Stimulated activated CD4-positive, alpha-beta T cell treated with anti-CD3 and anti-CD28 coated beads, TNF-alpha, amount 100 ng/mL, for 1 hour (primary cell): ENCODE data around the gene MAPK8IP1.
"Not testable (repeated sequence)": the region's sequence is repeated elsewhere in the genome, so short reads cannot be mapped to it uniquely, and the experiment has no call there.

Source experiments
- DNase-seq, 3 donors: peaks; one replicate each; pipeline ENCODE4 v3.0.0-alpha.2; 2020; ENCODE audit warnings: low read depth in 3 of 3, low spot score in 1 of 3

Gene MAPK8IP1

DNA sequence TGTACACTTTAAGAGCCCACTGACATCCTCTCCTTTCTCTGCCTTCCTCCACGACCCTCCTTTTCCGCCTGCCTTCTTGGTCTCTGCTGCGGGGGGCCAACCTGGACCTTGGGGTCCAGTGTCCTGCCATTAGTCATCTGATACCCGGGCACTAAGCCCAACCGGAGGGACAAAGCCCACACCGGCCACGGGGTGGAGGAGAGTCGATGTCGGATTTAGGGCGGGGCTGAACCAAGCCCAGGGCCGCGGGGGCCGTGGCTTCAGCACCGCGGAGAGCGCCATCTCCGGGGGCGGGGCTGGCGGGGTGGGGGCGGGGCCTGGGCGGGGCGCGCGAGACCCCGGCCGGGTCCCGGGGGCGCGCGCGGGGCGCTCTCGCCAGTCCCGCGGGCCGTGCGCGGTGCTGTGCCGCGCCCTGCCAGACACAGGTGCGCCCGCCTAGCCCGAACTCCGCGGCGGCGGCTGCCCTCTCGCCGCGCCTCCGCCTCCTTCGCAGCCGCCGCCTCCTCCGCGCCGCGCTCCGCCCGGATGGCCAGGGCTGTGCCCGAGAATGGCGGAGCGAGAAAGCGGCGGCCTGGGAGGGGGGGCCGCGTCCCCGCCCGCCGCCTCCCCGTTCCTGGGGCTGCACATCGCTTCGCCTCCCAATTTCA is at the start of gene MAPK8IP1:
MAPK8IP1 (plus strand) TSS at position 378 of the 647 bp plus-strand sequence; CDS start at position 548, 170 bp downstream.
- DNase-seq, result peak in 2 of 3 donors; percentile 27 to 47

- DNase-seq, result no peak
Measured at GRCh38 chr11:45839204-45839603, 46.2 kb upstream of the MAPK8IP1 start.

GRCh38 chr11:45840251-45840650 is 45.2 kb upstream of the MAPK8IP1 start:
- not testable (repeated sequence) for DNase-seq

- peak; percentile 69 to 74 (median 71) for DNase-seq
Measured at GRCh38 chr11:45843158-45843924, 42.1 kb upstream of the MAPK8IP1 start.

DNA sequence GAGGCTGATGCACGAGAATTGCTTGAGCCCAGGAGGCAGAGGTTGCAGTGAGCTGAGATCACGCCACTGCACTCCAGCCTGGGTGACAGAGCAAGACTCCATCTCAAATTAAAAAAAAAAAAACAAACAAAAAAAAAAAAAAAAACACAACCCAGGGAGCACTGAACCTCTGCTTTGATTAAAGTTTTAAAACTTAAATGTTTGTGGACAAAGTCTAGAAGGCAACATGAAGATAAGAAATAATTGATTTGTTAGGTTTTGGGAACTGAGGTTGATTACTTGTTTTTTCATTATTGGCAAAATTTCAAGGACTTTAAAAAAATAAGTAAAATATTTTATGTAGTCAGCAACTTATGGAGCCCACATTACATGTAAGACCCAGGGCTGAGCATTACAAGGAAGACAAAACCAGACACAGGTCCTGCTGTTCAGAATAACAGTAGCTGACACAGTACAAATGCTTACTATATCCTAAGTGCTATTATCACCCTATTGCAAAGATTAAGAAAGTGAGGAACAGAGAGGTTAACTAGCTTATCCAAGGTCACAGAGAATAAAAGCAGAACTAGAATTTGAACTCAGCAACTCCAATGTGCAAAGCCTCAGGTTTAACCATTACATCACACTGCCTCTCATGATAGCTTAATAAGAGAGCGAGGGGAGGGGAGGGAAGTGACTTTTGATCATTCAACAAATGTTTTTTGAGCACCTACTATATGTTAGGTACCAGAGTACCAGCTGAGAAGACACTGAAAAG is 40.5 kb upstream of the MAPK8IP1 start:
- no peak for DNase-seq

GRCh38 chr11:45846174-45846675 is 39.2 kb upstream of the MAPK8IP1 start:
- no peak for DNase-seq

DNA sequence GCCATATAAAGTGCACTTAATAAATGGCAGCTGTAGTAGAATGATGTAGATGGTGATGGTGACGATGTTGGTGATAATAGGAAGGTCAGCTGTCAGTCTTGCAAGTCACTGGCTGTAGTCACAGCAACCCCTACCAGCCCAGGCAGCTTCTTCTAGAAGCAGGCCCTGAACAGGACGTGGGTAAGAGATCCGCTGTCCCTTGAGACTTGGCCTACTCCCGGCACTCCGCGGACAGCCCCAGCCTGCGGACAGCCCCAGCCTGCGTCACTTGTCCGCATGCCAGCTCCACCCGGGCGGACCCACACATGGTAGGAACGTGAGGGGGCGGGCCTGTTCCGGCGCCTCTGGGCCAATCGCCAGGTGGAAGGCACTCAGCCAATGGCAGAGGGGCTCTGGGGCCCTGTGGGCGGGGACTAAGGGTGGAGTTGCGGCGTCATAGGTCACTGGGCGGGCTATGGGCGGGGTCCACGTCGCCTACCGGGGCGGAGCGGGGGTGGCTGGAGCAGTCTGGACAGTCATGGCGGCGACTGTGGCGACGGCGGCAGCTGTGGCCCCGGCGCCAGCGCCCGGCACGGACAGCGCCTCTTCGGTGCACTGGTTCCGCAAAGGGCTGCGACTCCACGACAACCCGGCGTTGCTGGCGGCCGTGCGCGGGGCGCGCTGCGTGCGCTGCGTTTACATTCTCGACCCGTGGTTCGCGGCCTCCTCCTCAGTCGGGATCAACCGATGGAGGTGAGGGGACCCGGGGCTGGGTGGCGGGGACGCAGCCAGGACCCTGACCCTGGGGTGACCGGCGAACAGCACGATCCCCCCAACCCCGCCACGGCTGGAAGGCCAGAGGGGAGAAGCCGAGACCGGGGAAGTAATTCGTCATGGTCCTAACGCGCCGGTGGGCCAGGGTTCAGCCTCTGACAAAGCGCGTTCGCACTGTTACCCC is 38.2 kb upstream of the MAPK8IP1 start, which contains the start of gene CRY2:
CRY2 (plus strand) TSS at position 502 of the 937 bp plus-strand sequence; CDS start at position 518, 16 bp downstream.
- DNase-seq, result peak; percentile 94 to 99 (median 97)

- peak in 1 of 3 donors; percentile 0 for DNase-seq
Measured at GRCh38 chr11:45847911-45848316, 37.5 kb upstream of the MAPK8IP1 start.

- DNase-seq, result no peak
Measured at GRCh38 chr11:45848654-45849081, 36.8 kb upstream of the MAPK8IP1 start.

GRCh38 chr11:45850446-45850845 is 35.0 kb upstream of the MAPK8IP1 start:
- no peak for DNase-seq

GRCh38 chr11:45851228-45851627 is 34.2 kb upstream of the MAPK8IP1 start:
- DNase-seq, result no peak

DNA sequence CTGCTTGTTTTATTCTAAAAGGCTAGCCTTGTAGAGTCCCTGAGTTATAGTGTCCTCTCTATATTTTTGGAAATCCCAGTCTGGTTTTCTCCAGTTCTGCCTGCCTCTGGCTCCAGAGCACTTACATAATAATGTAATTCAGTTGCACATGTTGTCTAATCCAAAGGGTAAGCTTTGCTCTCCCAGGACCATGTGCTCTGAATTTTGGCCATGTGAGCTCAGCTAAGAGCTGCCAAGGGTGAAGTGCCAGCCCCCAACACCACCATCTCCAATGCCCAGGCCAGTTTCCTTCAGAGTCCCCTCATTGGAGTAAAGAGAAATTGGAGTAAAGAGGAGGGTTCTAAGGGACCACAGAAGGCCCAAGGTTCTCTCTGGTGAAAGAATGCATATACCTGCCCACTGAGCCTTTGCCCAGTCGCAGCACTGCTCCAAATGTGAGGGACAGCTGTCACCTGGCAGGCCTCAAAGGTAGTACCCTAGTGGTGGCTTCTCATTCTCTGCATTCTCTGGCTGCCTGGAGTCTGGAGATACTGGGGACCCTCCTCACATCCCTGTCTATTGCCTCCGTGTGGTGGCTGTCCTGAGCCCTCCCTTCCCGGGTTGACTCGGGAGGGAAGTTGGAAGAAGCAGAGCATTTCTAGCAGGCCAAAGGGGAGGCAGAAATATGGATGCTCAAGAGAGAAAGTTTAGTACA is 33.3 kb upstream of the MAPK8IP1 start:
- DNase-seq, result no peak

DNA sequence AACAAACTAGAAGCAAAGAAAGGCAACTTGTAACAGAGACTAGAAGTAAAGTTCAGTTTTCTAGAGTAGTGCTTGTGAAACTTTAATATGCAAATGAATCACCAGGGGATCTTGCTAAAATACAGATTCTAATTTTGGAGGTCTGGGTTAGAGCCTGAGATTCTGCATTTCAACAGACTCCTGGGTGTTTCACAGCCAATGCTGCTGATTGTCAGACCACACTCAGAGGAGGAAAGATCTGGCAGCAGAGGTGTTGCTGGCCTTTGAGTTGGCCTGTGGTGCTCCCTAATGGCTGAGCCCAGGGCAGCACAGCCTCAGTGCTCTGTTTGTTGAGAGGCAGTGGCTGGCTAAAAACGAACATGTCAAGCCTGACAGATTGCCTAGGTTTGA is 32.7 kb upstream of the MAPK8IP1 start:
- DNase-seq, result no peak

GRCh38 chr11:45853332-45854219 is 31.9 kb upstream of the MAPK8IP1 start:
- DNase-seq, result no peak

DNA sequence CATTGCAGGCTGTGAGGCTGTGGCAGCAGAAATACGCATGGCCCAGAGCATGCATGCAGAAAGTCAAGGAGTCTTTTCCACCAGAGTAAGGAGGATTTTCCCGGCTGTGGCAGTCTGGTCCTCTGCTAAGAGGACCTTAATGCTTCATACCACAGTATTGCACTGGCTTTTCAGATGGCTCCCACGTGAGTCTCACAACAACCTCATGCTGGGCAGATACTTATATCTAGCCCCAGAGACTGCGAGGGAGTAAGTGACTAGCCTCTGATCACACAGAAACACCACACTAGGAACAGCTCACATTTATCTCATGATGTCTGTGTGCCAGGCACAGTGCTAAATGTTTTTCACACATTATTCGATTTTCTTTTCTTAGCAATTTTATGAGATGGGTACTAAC is 30.1 kb upstream of the MAPK8IP1 start:
- DNase-seq, result no peak

GRCh38 chr11:45856044-45856468 is 29.4 kb upstream of the MAPK8IP1 start:
- DNase-seq, result no peak

GRCh38 chr11:45857961-45858474 is 27.4 kb upstream of the MAPK8IP1 start:
- DNase-seq, result no peak

- no peak for DNase-seq
Measured at GRCh38 chr11:45858751-45859398, 26.6 kb upstream of the MAPK8IP1 start.
